ENCODE data around the gene FAM184B. TPM values are rescaled to one million over a fixed set of nuclear protein-coding genes. Genes with fewer than 3 reads are reported as not detected.

The FAM184B gene
- polyA plus RNA-seq, 12 donors: 1.8 to 8.3 (median 5.1) TPM; not detected in 2

GRCh38 chr4:17583941-17584340, 197.5 kb downstream of the FAM184B start:
- no peak for DNase-seq

GRCh38 chr4:17583276-17583675, 198.1 kb downstream of the FAM184B start:
- no peak for DNase-seq

- no peak for DNase-seq
Measured at GRCh38 chr4:17580969-17581368, 200.5 kb downstream of the FAM184B start.

Other genes with a start within 250 kb of the FAM184B start
- 10 to 100 TPM in 11 of 12 donors, not detected in 1; 37.7 to 54.0 (median 45.7) TPM for gene LAP3, start 204.4 kb downstream of the FAM184B start, polyA plus RNA-seq (ENCODE audit: insufficient read length in 12 of 12)
- gene MED28, start 167.0 kb downstream of the FAM184B start, polyA plus RNA-seq (ENCODE audit: insufficient read length in 12 of 12): 10 to 100 TPM; 24.9 to 95.0 (median 30.9) TPM
- 10 to 100 TPM in 11 of 12 donors, not detected in 1; 18.9 to 59.0 (median 33.9) TPM for gene DCAF16, start 29.1 kb upstream of the FAM184B start, polyA plus RNA-seq (ENCODE audit: insufficient read length in 12 of 12)
- 10 to 100 TPM in 10 of 12 donors, 1 to 10 TPM in 1, not detected in 1; 8.1 to 24.6 (median 17.3) TPM for gene NCAPG, start 29.4 kb upstream of the FAM184B start, polyA plus RNA-seq (ENCODE audit: insufficient read length in 12 of 12)
- gene LCORL, start 240.1 kb upstream of the FAM184B start, polyA plus RNA-seq (ENCODE audit: insufficient read length in 12 of 12): 10 to 100 TPM in 11 of 12 donors, not detected in 1; 10.4 to 14.7 (median 12.4) TPM

Data from muscle of arm (tissue), 12 donors.